GM18505 (cell line): Measurements from ENCODE around the gene ACCSL.

ENCODE experiments used
- ATAC-seq: cut with Tn5 transposase; IDR thresholded peaks from one replicate; pipeline ENCODE4 v1.9.1; 2021; ENCODE audit not compliant: unreplicated experiment
- POLR2A ChIP-seq: IDR thresholded peaks from 4 replicates; pipeline ENCODE4 v1.6.1; 2011; ENCODE audit warnings: borderline replicate concordance; ENCODE audit not compliant: insufficient read depth, insufficient read length; ENCODE audit errors: extremely low read depth

Gene ACCSL

GRCh38 chr11:44029977-44030911 is 17.5 kb upstream of the ACCSL start:
- no peak for TF ChIP-seq POLR2A
- ATAC-seq: no peak

DNA sequence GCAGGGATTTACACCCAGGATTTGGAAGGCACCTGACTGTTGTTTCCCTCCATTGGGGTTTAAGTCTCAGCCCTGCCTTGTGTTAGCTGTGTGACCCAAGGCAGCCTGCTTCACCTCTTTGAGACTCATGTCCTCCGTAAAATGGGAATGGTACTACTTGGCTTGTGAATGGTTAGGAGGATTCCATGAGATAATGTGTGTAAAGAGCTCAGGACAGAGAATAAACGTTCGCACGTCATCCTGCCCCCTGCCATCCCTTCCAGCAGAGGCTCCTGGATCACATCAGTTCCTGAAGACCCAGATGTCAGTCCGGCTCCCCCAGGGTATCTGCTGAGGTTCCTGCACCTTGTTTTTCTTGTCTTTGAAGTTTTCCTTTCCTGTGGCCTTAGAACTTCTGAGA is 16.8 kb upstream of the ACCSL start:
- no peak for ATAC-seq
- no peak for TF ChIP-seq POLR2A

GRCh38 chr11:44031549-44031948 is 16.2 kb upstream of the ACCSL start:
- ATAC-seq: no peak
- no peak for TF ChIP-seq POLR2A

- TF ChIP-seq POLR2A: no peak
- ATAC-seq: no peak
Observed at GRCh38 chr11:44032299-44033085, 15.3 kb upstream of the ACCSL start.

- no peak for TF ChIP-seq POLR2A
- ATAC-seq: no peak
Observed at GRCh38 chr11:44033411-44033850, 14.3 kb upstream of the ACCSL start.

- ATAC-seq: no peak
- no peak for TF ChIP-seq POLR2A
Observed at GRCh38 chr11:44033856-44034255, 13.9 kb upstream of the ACCSL start.

DNA sequence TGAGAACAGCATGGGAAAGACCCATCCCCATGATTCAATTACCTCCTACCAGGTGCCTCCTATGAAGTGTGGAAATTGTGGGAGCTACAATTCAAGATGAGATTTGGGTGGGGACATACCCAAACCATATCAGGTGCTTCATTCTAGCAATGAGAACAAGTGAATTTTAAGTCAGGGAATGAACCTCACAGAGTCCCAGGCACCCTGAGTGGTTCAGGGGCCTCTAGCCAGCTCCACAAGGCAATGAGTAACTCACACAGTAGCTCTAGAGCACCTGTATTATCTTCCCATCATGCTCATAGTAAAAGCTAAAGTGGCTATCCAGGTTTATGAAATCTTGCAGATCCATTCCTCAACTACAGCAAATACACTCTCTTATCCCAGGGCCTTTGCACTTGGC is 13.1 kb upstream of the ACCSL start:
- no peak for TF ChIP-seq POLR2A
- no peak for ATAC-seq

DNA sequence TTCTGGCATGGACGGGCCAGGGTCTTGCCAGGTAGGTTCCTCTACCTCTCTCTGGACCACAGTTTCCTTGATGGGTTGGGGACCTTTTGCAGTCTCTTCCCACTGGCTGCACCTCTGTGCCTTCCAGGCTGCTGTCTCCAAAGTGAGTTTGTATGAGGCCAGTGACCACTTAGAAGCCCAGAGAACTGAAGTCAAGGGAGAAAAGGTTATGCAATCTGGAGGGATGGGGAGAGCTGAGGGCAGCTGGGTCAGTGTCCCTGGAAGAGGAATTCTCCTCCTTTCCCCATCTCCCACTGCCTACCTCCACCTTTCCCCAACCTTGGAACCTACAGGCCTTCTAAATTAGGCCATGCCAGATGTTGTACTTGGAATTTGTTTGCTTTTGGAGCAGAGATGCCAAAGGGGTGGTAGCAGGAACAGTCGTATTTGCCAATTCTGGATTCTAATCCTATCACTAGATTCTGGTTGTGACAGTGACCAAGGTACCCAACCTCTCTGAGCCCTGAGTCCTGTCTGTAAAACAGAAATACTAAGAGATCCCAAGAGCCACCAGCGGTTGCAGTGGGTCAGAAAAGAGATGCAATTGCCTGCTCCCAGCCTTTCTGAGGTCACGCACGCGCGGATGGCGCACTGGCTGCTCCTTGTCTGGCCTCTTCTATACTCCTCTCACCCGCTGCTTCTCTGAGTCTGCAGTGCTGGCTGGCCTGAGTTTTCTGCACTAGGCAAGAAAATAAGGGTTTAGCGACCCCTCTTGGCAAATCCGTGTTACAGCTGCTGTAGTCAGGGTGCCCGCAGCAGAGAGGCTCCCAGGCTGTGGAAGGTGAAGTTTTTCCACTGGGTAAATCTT is 10.7 kb upstream of the ACCSL start:
- TF ChIP-seq POLR2A: no peak
- ATAC-seq: peak; percentile 73

- ATAC-seq: no peak
- no peak for TF ChIP-seq POLR2A
Observed at GRCh38 chr11:44037658-44037998, 10.2 kb upstream of the ACCSL start.

DNA sequence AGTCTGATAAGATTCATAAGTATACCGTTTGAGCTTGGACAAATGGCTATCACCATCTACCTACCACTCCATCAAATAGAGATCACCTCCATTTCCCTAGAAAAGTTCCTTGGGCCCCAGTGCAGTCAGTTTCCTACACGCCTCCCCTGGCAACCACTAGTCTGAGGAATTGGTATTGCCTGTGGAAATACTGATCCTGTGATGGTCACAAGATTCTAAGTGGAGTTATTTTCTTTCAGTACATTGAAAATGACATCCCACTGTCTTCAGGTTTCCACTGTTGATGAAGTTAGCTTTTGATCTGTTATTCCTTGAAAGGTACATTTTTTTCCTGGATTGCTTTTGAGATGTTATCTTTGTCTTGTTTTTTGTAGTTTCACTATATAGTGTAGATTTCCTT is 4.6 kb upstream of the ACCSL start:
- no peak for TF ChIP-seq POLR2A
- no peak for ATAC-seq

- ATAC-seq: no peak
- no peak for TF ChIP-seq POLR2A
Observed at GRCh38 chr11:44046182-44046581, 1.6 kb upstream of the ACCSL start.

DNA sequence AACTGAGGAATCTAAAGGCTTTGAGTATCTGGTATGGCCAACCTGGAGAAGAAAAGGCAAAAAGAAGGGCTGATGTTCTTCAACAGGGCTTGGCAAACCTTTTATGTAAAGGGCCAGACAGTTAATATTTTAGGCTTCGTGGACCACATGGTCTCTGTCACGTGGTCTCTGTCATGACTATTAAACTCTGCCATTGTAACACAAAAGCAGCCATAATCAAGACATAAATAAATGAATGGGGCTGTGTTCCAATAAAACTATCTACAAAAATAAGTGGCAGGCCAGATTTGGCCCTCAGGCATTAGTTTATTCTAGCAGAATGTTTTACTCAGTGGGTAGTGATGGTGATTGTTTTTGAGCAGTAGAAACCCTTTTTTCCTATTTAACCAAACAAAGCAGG is 483 bp upstream of the ACCSL start:
- ATAC-seq: no peak
- TF ChIP-seq POLR2A: no peak

GRCh38 chr11:44049832-44050231 is 2.1 kb downstream of the ACCSL start:
- no peak for ATAC-seq
- TF ChIP-seq POLR2A: no peak
